GM18868 (cell line): Measurements from ENCODE around the gene OGDHL.

Source experiments
- ATAC-seq: cut with Tn5 transposase; IDR thresholded peaks from one replicate; pipeline ENCODE4 v1.9.1; 2021; ENCODE audit warnings: mild to moderate bottlenecking, moderate library complexity; ENCODE audit not compliant: unreplicated experiment

The OGDHL gene

DNA sequence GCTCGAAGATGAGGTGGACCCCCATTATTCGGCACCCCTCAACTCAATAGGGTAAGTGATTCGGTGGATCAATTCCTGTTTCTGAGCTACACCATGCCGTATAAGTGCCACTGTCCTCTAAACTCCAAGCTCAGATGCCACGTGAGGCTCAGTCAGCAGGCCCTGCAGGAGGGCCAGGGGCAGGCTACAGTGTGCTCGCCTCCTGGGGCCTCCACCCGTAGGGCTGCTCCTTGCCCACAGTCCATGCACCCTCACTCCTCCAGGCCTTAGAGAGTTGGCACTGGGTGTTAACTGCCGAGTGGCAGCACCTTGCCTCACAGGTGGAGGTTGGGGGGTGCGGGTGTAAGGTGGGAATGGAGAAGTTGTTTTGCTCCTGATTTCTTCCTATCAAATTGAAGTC is 70.5 kb downstream of the OGDHL start:
- ATAC-seq = no peak

DNA sequence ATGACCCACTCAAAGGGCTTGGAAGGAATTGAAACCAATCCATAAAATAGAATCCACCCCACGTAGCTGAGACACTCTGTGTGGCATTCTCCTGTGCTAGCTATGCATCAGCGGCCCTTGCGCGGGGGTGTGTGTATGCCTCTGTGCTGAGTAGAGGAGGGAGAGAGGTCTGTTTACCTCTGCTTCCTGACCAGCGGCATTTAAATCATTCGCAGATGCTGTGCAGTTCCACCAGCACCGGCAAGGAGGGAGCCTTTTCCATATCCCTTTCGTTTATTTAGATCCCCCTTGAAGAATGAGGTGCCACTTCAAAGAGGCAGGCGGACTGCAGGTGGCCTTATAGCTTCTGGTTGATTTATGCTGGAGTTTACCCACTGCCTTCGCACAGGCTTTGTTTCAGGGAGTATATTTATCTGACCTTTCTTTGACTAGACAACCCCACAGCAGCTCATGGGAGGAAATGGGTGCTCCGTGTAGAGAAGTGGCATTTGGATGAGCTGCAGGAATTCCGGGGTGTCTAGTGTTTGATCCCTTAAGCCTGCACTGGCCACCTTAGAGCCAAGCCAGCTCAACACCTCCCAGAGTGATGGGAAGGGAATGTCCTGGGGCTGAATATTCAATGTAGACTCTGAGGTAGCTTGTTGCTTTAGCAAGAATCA is 71.3 kb downstream of the OGDHL start:
- no peak for ATAC-seq

DNA sequence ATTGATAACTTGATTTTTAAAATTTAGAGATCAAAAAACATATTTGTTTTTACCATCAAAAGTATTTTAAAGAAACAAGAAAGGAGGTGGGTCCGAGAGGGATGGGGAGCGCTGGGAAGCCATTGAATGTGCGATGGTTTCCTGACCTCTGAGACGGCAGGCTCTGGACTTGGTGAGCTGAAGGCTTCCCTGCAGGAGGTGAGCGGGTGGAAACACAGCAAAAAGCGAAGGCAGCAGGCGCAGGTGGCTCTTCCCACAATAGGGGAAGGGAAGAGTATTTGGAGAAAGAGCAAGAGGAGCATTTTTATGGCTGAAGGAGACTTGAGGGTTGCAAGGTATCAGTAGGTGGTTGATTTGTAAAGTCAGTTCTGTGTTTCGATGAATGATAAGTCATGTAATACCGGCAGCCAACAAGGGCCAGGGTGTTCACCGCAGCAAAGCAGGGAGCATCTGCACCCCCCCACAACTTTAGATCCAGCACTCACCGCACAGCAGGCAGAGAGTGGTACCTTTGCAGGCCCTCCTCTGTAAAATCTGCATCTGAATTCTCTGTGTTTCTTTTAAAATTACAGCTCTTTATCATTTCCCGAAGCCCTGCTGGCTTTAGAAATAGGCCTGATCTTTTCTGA is 72.1 kb downstream of the OGDHL start:
- no peak for ATAC-seq

DNA sequence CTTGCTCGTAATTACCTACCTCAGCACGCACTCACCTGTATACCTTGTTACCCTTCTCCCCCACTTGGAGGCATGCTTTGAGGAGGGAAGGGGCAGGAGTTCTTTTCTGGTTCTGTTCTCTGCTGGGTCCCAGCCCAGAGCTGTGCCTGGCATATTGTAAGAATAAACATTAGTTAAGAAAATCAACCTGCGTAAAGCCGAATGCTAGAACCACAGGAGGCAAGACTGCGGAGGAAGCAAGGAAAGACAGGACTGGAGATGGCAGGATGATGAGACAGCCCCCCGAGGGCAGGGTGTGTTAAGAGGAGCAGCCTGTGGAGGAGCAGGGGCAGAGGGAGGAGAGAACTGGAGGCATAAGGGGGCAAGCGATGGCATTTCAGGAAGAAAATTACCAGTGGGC is 73.2 kb downstream of the OGDHL start:
- no peak for ATAC-seq

DNA sequence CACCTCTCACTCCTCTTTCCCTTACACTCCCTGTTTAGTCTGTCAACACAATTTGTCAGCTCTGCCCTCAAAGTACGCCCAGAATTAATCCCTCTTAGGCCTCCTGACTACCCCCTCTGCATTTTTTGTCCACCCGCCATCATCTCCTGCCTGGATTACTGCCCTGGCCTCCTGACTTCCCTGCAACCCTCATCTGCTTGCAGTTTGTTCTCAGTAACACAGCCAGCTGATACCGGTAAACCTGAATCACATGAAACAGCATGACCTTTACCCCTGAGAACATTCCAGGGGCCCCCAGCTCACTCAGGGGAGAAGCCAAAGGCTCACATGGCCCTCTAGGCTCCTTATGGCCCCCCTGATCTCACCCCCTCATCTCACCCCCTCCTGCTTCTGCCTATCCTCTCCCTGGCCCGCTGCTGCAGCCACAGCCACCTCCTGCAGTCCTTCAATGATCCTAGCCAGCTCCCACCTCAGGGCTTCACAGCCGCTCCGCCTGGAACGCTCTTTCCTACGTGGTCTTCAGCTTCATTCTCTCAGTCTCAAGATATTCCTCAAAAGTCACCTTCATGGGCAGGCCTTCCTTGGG is 73.8 kb downstream of the OGDHL start:
- ATAC-seq = no peak

DNA sequence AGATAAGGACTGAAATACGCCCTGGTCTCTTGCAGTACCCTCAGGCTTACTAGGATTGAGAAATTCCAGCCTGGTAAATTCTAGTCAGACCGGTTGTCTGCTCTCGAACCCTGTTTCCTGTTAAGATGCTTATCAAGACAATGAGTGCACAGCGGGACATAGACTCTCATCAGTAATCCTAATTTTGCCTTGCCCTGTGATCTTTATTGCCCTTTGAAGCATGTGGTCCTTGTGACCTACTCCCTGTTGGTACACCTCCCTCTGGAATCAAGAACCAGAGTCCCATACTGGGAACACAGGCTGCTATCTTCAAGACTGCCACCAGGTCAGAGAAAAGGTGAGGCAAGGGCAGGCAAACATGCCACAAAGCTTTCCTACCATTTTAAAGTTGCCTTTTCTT is 75.5 kb downstream of the OGDHL start:
- ATAC-seq = no peak
